GM21528 (cell line): Measurements from ENCODE around the gene MYPN.
"Not testable (repeated sequence)": the region's sequence is repeated elsewhere in the genome, so short reads cannot be mapped to it uniquely, and the experiment has no call there.

Source experiments
- ATAC-seq: cut with Tn5 transposase; IDR thresholded peaks from one replicate; pipeline ENCODE4 v1.9.1; 2021; ENCODE audit warnings: mild to moderate bottlenecking, moderate library complexity; ENCODE audit not compliant: unreplicated experiment, low FRiP score

MYPN gene

DNA sequence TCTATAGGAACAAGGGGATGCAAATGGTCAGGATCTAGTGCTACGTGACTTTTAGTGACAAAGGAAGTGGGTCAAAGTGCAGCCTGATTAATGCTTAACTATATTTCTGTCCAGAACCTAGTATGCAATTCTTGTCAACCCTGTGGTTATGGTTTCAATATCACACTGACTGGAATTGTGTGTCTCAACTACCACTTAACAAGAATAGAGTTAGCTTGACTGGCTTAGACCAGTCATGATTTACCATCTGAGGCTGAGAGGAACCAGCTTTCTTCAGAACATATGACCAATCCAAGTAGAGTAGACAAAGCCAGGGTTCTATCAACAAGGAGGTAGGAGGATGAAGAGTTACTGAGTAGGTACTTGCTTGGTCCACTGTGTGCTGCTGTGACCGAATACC is 54.4 kb downstream of the MYPN start:
- peak; percentile 93 for ATAC-seq

- ATAC-seq: no peak
Measured at GRCh38 chr10:68165643-68166042, 56.4 kb downstream of the MYPN start.

DNA sequence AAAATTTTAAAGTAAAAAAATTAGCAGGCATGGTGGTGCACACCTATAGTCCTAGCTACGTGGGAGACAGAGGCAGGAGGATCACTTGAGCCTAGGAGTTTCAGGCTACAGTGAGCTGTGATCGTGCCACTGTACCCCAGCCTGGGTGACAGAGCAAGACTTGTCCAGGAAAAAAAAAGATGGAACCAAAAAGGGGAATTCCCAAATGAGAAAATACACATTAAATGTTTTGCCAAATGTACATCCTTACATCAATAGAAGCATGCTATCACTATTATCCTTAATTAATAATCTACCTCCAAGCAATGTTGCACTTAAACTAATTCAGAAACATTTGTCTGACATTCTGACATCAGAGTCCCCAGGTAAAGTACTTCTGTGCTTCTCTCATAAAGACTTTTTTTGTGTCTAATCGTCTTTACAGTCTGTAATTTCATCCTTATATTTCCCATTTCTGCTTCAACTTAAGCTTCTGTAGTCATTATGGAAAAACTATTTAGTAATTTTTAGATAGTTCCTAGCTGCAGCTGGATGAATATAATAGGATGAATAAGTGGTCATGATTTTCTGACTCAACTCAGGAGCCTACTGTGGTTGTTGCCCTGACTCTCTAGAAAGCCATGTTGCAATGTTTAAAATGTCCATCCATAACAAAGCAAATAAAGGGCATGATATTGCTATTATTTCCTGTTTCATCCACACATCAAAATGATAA is 57.7 kb downstream of the MYPN start:
- no peak for ATAC-seq

DNA sequence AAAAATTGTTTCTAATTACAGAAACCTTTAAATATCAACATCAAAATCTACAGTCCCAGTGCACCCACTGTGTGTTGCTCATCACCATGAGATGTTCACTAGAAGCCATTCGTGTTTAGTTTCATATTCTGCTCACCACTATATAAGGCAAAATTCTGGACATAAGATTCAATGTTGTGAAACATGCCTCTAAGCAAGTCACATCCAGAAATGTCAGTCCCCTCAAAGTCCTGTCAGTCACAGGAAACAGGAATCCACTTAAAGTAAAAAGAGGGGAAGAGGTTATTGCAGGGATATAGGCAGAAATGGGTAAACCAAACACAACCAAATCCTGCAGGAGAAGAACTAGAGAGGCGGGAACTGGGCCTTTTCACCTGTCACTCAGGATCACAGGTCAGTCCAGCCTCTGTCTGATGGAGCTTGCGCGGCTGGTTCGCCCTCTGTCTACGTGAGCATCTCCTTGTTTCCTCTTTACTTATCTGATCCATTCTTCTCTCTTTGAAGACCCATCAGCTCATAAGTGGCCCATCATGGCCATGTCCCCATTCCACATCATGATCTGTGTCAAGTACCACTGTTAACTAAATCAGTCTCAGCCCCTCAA is 58.4 kb downstream of the MYPN start:
- no peak for ATAC-seq

DNA sequence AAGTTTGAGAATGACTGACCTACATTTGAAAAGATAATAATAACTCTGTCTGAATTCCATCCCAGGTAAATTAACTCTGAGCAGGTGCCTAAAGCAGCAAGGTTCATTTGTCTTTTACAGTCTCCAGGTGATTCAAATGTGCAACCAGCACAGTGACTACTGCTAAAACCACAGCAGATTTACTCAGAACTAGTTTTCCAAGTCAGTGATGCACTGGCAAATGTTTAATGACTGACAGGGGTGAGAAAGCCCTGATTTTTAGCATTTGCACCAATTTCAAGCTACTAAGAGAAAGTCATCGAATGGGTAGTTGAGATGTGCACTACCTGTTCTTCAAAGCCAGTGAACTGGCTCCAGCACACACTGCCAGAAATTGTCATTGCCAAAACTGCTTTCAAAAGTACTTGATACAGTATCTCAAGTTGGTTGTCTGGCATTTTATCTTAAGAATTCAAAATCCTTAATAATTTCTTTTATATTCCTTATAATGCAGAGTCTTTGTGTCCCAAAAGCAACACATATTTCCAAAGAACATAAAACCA is 62.3 kb downstream of the MYPN start:
- ATAC-seq: no peak

DNA sequence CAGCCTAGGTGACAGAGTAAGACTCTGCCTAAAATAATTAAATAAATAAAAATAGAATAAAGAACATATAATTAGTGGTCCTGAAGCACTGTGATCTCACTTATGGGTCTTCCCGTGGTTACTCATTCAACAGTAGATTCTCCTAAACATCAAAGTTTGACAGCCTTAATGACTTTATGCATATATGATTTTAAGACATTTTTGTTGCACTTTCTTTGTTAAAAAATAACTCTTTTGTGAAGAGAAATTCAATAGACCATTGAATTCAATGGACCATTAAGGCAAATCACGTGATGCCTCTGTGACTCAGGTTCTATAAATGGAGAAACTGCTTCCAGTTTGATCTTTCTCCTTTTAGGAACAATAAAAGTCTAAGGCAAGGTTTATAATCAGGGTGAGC is 63.0 kb downstream of the MYPN start:
- no peak for ATAC-seq

DNA sequence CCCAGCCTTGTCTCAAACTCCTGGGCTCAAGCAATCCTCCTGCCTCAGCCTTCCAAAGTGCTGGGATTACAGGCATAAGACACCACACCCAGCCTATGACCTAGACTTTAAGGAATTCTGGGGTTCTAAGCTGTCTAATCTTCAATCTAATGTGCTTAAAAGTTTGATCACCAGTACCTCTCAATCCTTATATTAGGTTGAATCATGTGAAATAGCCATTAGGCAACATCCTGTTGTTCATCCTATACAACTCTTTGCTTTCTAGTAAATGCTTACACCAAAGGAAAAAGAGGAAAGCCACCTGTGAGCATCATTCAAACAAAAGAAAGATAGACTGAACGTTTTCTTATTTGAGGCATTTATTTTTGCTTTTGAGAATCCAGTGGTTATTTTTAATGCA is 66.7 kb downstream of the MYPN start:
- no peak for ATAC-seq

DNA sequence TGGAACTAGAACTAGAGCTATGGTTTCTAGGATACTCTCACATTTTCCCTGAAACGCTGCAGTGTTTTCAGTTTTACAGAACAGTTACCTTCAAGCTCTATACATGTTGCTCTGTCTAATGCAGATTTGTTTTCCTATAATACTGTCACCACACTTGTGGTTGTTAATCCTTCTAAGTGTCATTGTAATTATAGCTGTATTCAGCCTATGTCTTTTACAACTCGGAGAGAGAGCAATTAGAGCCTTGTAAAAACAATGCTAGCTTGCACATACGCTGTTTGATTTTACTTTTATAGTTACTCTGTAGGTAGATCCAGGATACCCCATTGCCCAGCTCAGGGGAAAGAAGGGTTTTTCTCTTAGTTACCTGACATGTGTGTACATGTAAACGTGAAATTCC is 67.5 kb downstream of the MYPN start:
- no peak for ATAC-seq

- ATAC-seq: no peak
Measured at GRCh38 chr10:68178592-68178991, 69.3 kb downstream of the MYPN start.

- no peak for ATAC-seq
Measured at GRCh38 chr10:68179016-68179415, 69.7 kb downstream of the MYPN start.

GRCh38 chr10:68180490-68180889 is 71.2 kb downstream of the MYPN start:
- no peak for ATAC-seq

- no peak for ATAC-seq
Measured at GRCh38 chr10:68184546-68184945, 75.3 kb downstream of the MYPN start.

- no peak for ATAC-seq
Measured at GRCh38 chr10:68185085-68185484, 75.8 kb downstream of the MYPN start.

DNA sequence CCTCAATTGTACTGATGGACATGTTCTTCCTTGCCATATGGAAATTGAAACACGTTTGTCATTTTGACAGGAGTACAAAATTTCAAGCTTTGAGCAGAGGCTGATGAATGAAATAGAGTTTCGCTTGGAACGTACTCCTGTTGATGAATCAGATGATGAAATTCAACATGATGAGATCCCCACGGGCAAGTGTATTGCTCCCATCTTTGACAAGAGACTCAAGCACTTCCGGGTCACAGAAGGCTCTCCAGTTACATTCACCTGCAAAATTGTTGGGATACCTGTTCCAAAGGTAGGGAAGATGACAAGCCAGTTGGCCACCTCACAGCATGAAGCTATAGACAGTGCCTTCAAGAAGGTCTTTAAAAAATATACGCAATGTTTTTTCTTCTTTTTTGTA is 79.5 kb downstream of the MYPN start:
- ATAC-seq: no peak

DNA sequence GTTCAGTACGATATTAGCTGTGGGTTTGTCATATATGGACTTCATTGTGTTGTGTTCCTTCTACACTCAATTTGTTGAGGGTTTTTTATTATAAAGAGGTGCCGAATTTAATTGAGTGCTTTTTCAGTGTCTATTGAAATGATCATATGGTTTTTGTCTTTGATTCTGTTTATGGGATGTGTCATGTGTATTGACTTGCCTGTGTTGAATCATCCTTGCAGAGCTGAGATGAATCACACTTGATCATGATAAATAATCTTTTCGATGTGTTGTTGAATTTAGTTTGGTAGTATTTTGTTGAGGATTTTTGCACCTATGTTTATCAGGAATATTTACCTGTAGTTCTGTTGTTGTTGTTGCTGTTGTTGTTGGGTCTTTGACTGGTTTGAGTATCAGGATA is 82.8 kb downstream of the MYPN start:
- no peak for ATAC-seq

DNA sequence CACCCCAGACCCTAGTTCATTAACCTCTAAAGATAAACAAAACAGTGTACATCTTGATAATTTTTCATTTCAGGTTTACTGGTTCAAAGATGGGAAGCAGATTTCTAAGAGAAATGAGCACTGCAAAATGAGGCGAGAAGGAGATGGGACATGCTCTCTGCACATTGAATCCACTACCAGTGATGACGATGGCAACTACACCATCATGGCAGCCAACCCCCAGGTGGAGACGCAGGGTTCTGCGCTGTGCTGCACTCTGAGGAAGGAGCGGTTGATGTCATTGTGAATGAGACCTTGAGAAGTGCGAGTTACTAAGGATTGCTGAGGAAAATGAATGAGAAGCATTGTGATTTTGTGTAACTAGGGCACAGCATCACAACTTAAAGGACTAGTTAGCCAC is 85.0 kb downstream of the MYPN start:
- no peak for ATAC-seq

DNA sequence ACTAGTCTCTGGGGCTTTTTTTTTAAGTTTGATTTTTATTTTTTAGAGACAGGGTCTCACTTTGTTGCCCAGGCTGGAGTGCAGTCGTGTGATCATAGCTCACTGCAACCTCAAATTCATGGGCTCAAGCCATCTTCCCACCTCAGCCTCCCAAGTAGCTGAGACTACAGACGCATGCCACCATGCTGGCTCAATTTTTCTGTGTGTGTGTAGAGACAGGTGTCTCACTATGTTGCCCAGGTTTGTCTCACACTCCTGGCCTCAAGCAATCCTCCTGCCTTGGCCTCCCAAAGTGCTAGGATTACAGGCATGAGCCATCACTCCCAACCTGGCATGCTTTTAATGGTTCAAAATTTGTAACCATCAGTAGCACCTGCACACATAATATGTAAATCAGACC is 86.5 kb downstream of the MYPN start:
- not testable (repeated sequence) for ATAC-seq

DNA sequence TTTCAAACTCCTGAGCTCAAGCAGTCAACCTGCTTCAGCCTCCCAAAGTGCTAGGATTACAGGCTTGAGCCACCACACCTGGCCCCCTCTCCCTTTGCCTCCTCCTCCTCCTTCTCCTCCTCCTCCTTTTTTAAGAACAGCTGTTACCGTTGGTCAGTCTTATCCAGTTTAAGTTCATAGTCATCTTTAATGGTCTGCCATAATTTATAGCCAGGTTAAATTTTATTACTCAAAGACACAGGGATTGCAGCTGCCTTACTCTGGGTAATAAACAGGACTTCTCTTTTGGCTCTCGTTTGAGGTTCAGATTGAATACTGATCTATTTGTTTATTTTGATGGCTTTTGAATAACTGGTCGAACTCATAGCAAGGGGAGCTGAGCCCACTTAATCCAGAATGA is 87.4 kb downstream of the MYPN start:
- no peak for ATAC-seq

DNA sequence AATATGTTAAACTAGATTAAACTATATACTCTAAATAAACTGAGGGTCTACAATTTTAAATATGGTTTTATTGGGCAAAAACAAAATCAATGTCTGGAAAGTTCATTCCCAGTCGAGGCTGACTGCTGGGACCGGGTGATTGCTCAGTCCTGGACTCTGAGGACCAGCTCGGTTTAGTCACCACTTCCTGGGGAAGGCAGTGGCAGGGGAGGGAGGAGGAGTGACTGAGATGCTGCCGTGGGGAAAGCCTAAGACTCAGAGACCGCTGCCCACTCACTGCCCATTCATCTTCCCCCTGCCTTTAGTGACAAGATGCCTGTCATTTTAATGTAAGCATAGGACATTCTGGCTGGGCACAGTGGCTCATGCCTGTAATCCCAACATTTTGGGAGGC is 93.7 kb downstream of the MYPN start:
- ATAC-seq: no peak

- no peak for ATAC-seq
Measured at GRCh38 chr10:68208424-68209042, 99.2 kb downstream of the MYPN start.

- no peak for ATAC-seq
Measured at GRCh38 chr10:68211669-68212068, 102.4 kb downstream of the MYPN start.
